ENCODE results near the gene INSIG2. TPM values are rescaled to one million over a fixed set of nuclear protein-coding genes. Genes with fewer than 3 reads are reported as not detected.

Gene INSIG2
- total RNA-seq, 2 donors from 2014 or later, result 10.9 to 12.5 TPM

GRCh38 chr2:118078734-118079133 lies 9.5 kb upstream of the INSIG2 start:
- Mint-ChIP-seq H3K9me3 (no peaks in the 10 kb centered on the region), H3K36me3 (ENCODE audit: low read depth) (no peaks in the 10 kb centered on the region), H3K4me3 (no peak overlapping the region), H3K27ac (no peak overlapping the region), H3K4me1 (peaks cover 12% of the 10 kb centered on the region), H3K27me3 (ENCODE audit: insufficient read depth) (peaks cover 10% of the 10 kb centered on the region)
- Histone ChIP-seq H3K9ac (ENCODE audit: extremely low read depth, low read length, poor library complexity, severe bottlenecking) (no peak overlapping the region), H3K27ac (ENCODE audit: low read depth, low read length) (no peak overlapping the region), H3K36me3 (ENCODE audit: control insufficient read depth, insufficient read depth, low read length) (no peaks in the 10 kb centered on the region), H3K9me3 (ENCODE audit: control insufficient read depth, low read length) (no peaks in the 10 kb centered on the region), H3K4me1 (ENCODE audit: control insufficient read depth, insufficient read depth, low read length) (peaks cover 8% of the 10 kb centered on the region), H3K27me3 (ENCODE audit: control insufficient read depth, insufficient read depth, low read length, poor library complexity, severe bottlenecking) (peaks cover 5% of the 10 kb centered on the region), H3K4me3 (ENCODE audit: low read length) (no peak overlapping the region)
- DNase-seq, result no peak
- WGBS, 2 experiments (ENCODE audit: insufficient coverage in 1 of 2, insufficient read length in 1 of 2), result 87 to 90% methylated on average over 2 to 3 of the region's 3 CpGs
- no peak for TF ChIP-seq CTCF (conservative IDR thresholded peaks at IDR 0.05)

DNA sequence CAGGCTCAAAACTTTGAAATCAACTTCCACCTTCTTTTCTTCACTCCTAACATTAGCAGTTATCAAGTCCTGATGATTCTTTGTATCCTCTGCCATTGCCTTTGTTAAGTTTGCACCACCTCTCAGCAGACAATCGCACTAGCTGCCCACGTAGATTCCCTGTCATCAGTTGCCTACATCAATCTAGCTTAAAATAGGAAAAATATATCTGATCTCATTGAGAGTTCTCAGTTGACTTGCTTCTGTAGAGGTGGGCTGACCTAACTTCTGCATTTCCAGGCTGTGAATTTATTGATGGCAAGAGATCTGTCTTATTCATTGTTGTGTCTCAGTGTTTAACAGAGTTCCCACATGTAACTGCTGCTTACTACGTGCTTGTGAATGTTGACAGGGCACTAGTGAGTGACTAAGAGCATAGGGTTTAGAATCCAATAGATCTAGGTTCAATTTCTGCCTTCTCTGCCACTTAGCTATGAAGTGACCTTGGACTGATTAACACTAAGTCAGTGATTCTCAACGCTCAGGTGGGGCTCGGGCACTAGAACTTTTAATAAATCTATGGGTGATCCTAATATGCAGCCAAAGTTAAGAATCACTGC lies 3.7 kb upstream of the INSIG2 start:
- TF ChIP-seq CTCF (conservative IDR thresholded peaks at IDR 0.05), result no peak
- no peaks in the 10 kb centered on the region for H3K36me3 Mint-ChIP-seq (ENCODE audit: low read depth)

GRCh38 chr2:118085173-118086023 lies 2.9 kb upstream of the INSIG2 start:
- Histone ChIP-seq H3K4me1 (ENCODE audit: control insufficient read depth, insufficient read depth, low read length) (no peaks in the 10 kb centered on the region), H3K9ac (ENCODE audit: extremely low read depth, low read length, poor library complexity, severe bottlenecking) (no peak overlapping the region), H3K9me3 (ENCODE audit: control insufficient read depth, low read length) (no peaks in the 10 kb centered on the region), H3K27me3 (ENCODE audit: control insufficient read depth, insufficient read depth, low read length, poor library complexity, severe bottlenecking) (peaks cover 5% of the 10 kb centered on the region), H3K27ac (ENCODE audit: low read depth, low read length) (no peak overlapping the region), H3K36me3 (ENCODE audit: control insufficient read depth, insufficient read depth, low read length) (no peaks in the 10 kb centered on the region), H3K4me3 (ENCODE audit: low read length) (no peak overlapping the region)
- H3K27me3 Mint-ChIP-seq (ENCODE audit: insufficient read depth), result peaks cover 7% of the 10 kb centered on the region
- H3K4me1 Mint-ChIP-seq, result peaks cover 7% of the 10 kb centered on the region
- no peak overlapping the region for H3K27ac Mint-ChIP-seq
- 75 to 98% methylated on average over 1 of the region's 2 CpGs for WGBS, 2 experiments (ENCODE audit: insufficient coverage in 1 of 2, insufficient read length in 1 of 2)
- no peak for DNase-seq
- no peak overlapping the region for H3K4me3 Mint-ChIP-seq
- no peak for TF ChIP-seq CTCF (conservative IDR thresholded peaks at IDR 0.05)
- no peaks in the 10 kb centered on the region for H3K36me3 Mint-ChIP-seq (ENCODE audit: low read depth)
- H3K9me3 Mint-ChIP-seq, result no peaks in the 10 kb centered on the region

More for the DNA sequence above, 3.7 kb upstream of the INSIG2 start:
- Mint-ChIP-seq H3K27ac (no peak overlapping the region), H3K4me1 (peaks cover 5% of the 10 kb centered on the region), H3K27me3 (ENCODE audit: insufficient read depth) (peaks cover 7% of the 10 kb centered on the region), H3K9me3 (no peaks in the 10 kb centered on the region), H3K4me3 (no peak overlapping the region)
- peaks cover 5% of the 10 kb centered on the region for H3K27me3 ChIP-seq (ENCODE audit: control insufficient read depth, insufficient read depth, low read length, poor library complexity, severe bottlenecking)
- DNase-seq, result no peak
- no peak overlapping the region for H3K4me3 ChIP-seq (ENCODE audit: low read length)
- H3K9ac ChIP-seq (ENCODE audit: extremely low read depth, low read length, poor library complexity, severe bottlenecking), result no peak overlapping the region
- no peaks in the 10 kb centered on the region for H3K4me1 ChIP-seq (ENCODE audit: control insufficient read depth, insufficient read depth, low read length)
- H3K36me3 ChIP-seq (ENCODE audit: control insufficient read depth, insufficient read depth, low read length), result no peaks in the 10 kb centered on the region
- H3K27ac ChIP-seq (ENCODE audit: low read depth, low read length), result no peak overlapping the region
- 83 to 90% methylated on average over 3 to 5 of the region's 5 CpGs for WGBS, 2 experiments (ENCODE audit: insufficient coverage in 1 of 2, insufficient read length in 1 of 2)
- no peaks in the 10 kb centered on the region for H3K9me3 ChIP-seq (ENCODE audit: control insufficient read depth, low read length)
